ENCODE data around the gene TFB1M.
"Not testable (repeated sequence)": the region's sequence is repeated elsewhere in the genome, so short reads cannot be mapped to it uniquely, and the experiment has no call there.

DNA sequence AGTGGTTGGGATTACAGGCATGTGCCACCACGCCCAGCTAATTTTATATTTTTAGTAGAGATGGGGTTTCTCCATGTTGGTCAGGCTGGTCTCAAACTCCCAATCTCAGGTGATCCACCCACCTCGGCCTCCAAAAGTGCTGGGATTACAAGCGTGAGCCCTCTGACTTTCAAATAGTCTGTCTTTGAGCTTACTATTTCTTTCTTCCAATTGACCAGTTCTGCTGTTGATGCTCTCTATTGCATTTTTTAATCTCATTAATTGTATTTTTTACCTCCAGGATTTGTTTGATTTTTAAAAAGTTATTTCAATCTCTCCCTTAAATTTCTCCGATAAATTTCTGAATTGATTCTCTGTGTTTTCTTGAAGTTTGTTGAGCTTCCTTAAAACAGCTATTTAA is 25.6 kb upstream of the TFB1M start:
- TF ChIP-seq, protein P1, sequence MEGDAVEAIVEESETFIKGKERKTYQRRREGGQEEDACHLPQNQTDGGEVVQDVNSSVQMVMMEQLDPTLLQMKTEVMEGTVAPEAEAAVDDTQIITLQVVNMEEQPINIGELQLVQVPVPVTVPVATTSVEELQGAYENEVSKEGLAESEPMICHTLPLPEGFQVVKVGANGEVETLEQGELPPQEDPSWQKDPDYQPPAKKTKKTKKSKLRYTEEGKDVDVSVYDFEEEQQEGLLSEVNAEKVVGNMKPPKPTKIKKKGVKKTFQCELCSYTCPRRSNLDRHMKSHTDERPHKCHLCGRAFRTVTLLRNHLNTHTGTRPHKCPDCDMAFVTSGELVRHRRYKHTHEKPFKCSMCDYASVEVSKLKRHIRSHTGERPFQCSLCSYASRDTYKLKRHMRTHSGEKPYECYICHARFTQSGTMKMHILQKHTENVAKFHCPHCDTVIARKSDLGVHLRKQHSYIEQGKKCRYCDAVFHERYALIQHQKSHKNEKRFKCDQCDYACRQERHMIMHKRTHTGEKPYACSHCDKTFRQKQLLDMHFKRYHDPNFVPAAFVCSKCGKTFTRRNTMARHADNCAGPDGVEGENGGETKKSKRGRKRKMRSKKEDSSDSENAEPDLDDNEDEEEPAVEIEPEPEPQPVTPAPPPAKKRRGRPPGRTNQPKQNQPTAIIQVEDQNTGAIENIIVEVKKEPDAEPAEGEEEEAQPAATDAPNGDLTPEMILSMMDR (conservative IDR thresholded peaks at IDR 0.05), result not testable (repeated sequence)
- TF ChIP-seq EZH2 (IDR thresholded peaks at IDR 0.05; ENCODE audit: low read depth), result not testable (repeated sequence)
